HepG2 (cell line): ENCODE measurements around the gene PLCB4. TPM values are rescaled to one million over a fixed set of nuclear protein-coding genes. Genes with fewer than 3 reads are reported as not detected.

Experiments used
- ATAC-seq: fragments of 200-7000 bp; cut with Tn5 transposase; 3 replicates; pipeline ENCODE4 v1.9.1; 2020; ENCODE audit warnings: mild to moderate bottlenecking, moderate library complexity
- BruUV-seq: library from RNA; stranded (reverse); fragments of 400-500 nt; replicated peaks from 2 replicates; lab custom pipeline; 2021; lab: Mats Ljungman, UMichigan
- CTCF ChIA-PET: fragments of 300-600 bp; formaldehyde crosslinking; extraction: SDS; loops from one replicate; lab custom pipeline; 2021; ENCODE audit warnings: low total read pairs, inconsistent platforms, low intra/inter-chr PET ratio; lab: Yijun Ruan, JAX
- POLR2A ChIA-PET: fragments of 350-600 bp; sonication (Branson Sonifier 250); formaldehyde crosslinking; loops from one replicate; lab custom pipeline; 2020; ENCODE audit warnings: antibody characterized with exemption, inconsistent platforms; lab: Yijun Ruan, JAX
- DNase-seq: peaks from one replicate; pipeline ENCODE4 v3.0.0-alpha.2; 2015; ENCODE audit warnings: low spot score
- FAIRE-seq: peaks from 3 replicates; lab custom pipeline; 2011; peaks lifted over from hg19 to GRCh38; lab: Jason Lieb, UNC
- H2AFZ ChIP-seq: one replicate; pipeline ENCODE4 v1.6.1; 2011; ENCODE audit warnings: low read length, inconsistent platforms
- H3K27ac ChIP-seq: fragments of 300-600 bp; 3 replicates; pipeline ENCODE4 v1.8.0; 2011; ENCODE audit warnings: mixed run types, mild to moderate bottlenecking, mixed read lengths, low read length, inconsistent platforms; ENCODE audit not compliant: insufficient read depth; ENCODE audit errors: extremely low read length
- H3K27me3 ChIP-seq, 2 experiments: fragments of 200-600 bp in 1 of 2; 2 replicates in 1 of 2; 3 replicates in 1 of 2; pipeline versions ENCODE4 v1.6.0 to v1.8.0; 2011; ENCODE audit warnings: low read length in 2 of 2, mild to moderate bottlenecking in 2 of 2, moderate library complexity in 2 of 2, inconsistent platforms in 1 of 2; ENCODE audit not compliant: insufficient read depth in 2 of 2, control insufficient read depth in 1 of 2
- H3K36me3 ChIP-seq, 2 experiments: fragments of 200-600 bp in 1 of 2; replicated peaks in 1 of 2; 2 replicates in 1 of 2; 3 replicates in 1 of 2; pipeline versions ENCODE4 v1.5.1 to v1.8.0; 2011; ENCODE audit warnings: low read length in 2 of 2, inconsistent platforms in 1 of 2; ENCODE audit not compliant: insufficient read depth in 2 of 2, control insufficient read depth in 1 of 2
- H3K4me1 ChIP-seq: 2 replicates; pipeline ENCODE4 v1.5.1; 2012; ENCODE audit warnings: low read length, inconsistent platforms; ENCODE audit not compliant: insufficient read depth
- H3K4me2 ChIP-seq: 2 replicates; pipeline ENCODE4 v1.6.0; 2011; ENCODE audit warnings: low read depth, low read length, inconsistent platforms
- H3K4me3 ChIP-seq, 3 experiments: fragments of 200-600 bp in 1 of 3; sonication (generic), shearing (Covaris generic) in 1 of 3; replicated peaks in 1 of 3; 2 replicates each; pipeline ENCODE4 v1.5.1; 2011 to 2016; ENCODE audit warnings: low read length in 3 of 3, inconsistent platforms in 2 of 3, low read depth in 2 of 3, mild to moderate bottlenecking in 2 of 3, control low read depth in 1 of 3, mixed read lengths in 1 of 3; ENCODE audit not compliant: insufficient read depth in 1 of 3
- H3K79me2 ChIP-seq: one replicate; pipeline ENCODE4 v1.6.1; 2011; ENCODE audit warnings: low read length, inconsistent platforms; ENCODE audit not compliant: insufficient read depth
- H3K9ac ChIP-seq: 2 replicates; pipeline ENCODE4 v1.6.0; 2011; ENCODE audit warnings: mild to moderate bottlenecking, low read depth, low read length, inconsistent platforms; ENCODE audit not compliant: insufficient read depth
- H3K9me3 ChIP-seq: 2 replicates; pipeline ENCODE4 v1.5.1; 2012; ENCODE audit warnings: mild to moderate bottlenecking, low read length
- H4K20me1 ChIP-seq: 2 replicates; pipeline ENCODE4 v1.6.0; 2011; ENCODE audit warnings: inconsistent platforms, mild to moderate bottlenecking, low read length, moderate library complexity; ENCODE audit not compliant: insufficient read depth
- DR1 ChIP-seq: sonication (generic); formaldehyde crosslinking; IDR thresholded peaks from 2 replicates; pipeline ENCODE4 v1.8.0; 2021; ENCODE audit warnings: mild to moderate bottlenecking, missing genetic modification reagents, inconsistent platforms
- PHF8 ChIP-seq: sonication (generic); formaldehyde crosslinking; IDR thresholded peaks from 2 replicates; pipeline ENCODE4 v1.5.0; 2020; ENCODE audit warnings: missing genetic modification reagents
- SMC3 ChIP-seq: IDR thresholded peaks from 2 replicates; pipeline ENCODE4 v1.6.1; 2011; ENCODE audit warnings: low read length, improper control_type of control experiment
- U2AF2 ChIP-seq: fragments of 200-400 bp; formaldehyde crosslinking; IDR thresholded peaks from 2 replicates; pipeline ENCODE4 v1.6.1; 2017; ENCODE audit warnings: low read depth, mild to moderate bottlenecking, low read length
- ZNF512B ChIP-seq: sonication (generic); formaldehyde crosslinking; IDR thresholded peaks from 2 replicates; pipeline ENCODE4 v1.5.1; 2020; ENCODE audit warnings: missing genetic modification reagents, mild to moderate bottlenecking, borderline replicate concordance
- WGBS: methylation state at CpG from one replicate; pipeline ENCODE4 v1.1.6; 2017; ENCODE audit warnings: low lambda C conversion rate; 5-methylcytosine and 5-hydroxymethylcytosine counted together
- in situ Hi-C: cut with HindIII; loops from 2 replicates; pipeline ENCODE4 v1.10.0; 2017; ENCODE audit warnings: low pct_unique_long_range_greater_than_20kb; ENCODE audit not compliant: extremely low pct_ligation_motif_present
- intact Hi-C: fragments of 100-400 bp; cut with micrococcal nuclease; formaldehyde crosslinking; loops from one replicate; pipeline ENCODE4 v1.10.0; 2022; ENCODE audit not compliant: unreplicated experiment
- polyA plus RNA-seq, 8 experiments: library from polyadenylated mRNA; depleted of rRNA in 3 of 8; stranded (reverse) in 7 of 8; unstranded in 1 of 8; fragments of >200 nt; fragmentation: Illumina TruSeq in 4 of 8; extraction: Trizol in 4 of 8; gene quantifications; 2 replicates each; pipeline versions ENCODE4 v1.2.1 to v1.2.3, GENCODE V29; 2011 to 2016; ENCODE audit warnings: low read depth in 4 of 8, missing spikeins in 1 of 8, mixed read lengths in 1 of 8; ENCODE audit not compliant: insufficient read depth in 1 of 8
- total RNA-seq, 5 experiments: library from RNA; depleted of rRNA; stranded (reverse); fragments of >200 nt; fragmentation: Illumina TruSeq; extraction: Trizol; gene quantifications; 2 replicates each; pipeline ENCODE4 v1.2.3, GENCODE V29; 2016; ENCODE audit warnings: low read depth in 1 of 5

PLCB4 gene
- total and polyA plus RNA-seq, 2 of the 13 experiments (the other 11 are each of a cell fraction or from before 2014, with no cell fraction given), result 0.01 TPM; not detected in 1

- POLR2A ChIA-PET, result no interaction called here
Observed at GRCh38 chr20:9052136-9052535, 16.8 kb upstream of the PLCB4 start.

More at GRCh38 chr20:9052136-9052535, 16.8 kb upstream of the PLCB4 start:
- CTCF ChIA-PET, result no interaction called here
- H4K20me1 ChIP-seq, result no peaks in the 10 kb centered on the region
- no peak for DNase-seq
- H3K79me2 ChIP-seq, result no peaks in the 10 kb centered on the region
- in situ Hi-C loops, result no loop called here
- FAIRE-seq, result no peak
- H3K27ac ChIP-seq, result no peak overlapping the region
- intact Hi-C loops, result loop anchor here (10.0 kb wide), 1 partner anchor 197 kb away; no protein-coding TSS in a partner anchor
- no peaks in the 10 kb centered on the region for H3K9me3 ChIP-seq
- H3K27me3 ChIP-seq, result peaks cover 0 to 10% of the 10 kb centered on the region in 2 experiments; a peak in 1 of 5 replicates
- no TSS peak for BruUV-seq
- no peaks in the 10 kb centered on the region for H3K36me3 ChIP-seq
- WGBS, result 27% methylated on average over 3 of the region's 3 CpGs
- no peaks in the 10 kb centered on the region for H3K4me1 ChIP-seq
- no peak overlapping the region for H3K4me3 ChIP-seq
- ATAC-seq, result no peak
- H3K4me2 ChIP-seq, result no peak overlapping the region
- no peak overlapping the region for H2AFZ ChIP-seq
- H3K9ac ChIP-seq, result no peak overlapping the region
- TF ChIP-seq SMC3, result no peak
- no peak for TF ChIP-seq DR1 (CRISPR knock-in tag)
- no peak for TF ChIP-seq ZNF512B (CRISPR knock-in tag)
- TF ChIP-seq U2AF2, result no peak
- no peak for TF ChIP-seq PHF8
